ENCODE data around the gene GLIPR1L2.
"Not testable (repeated sequence)": the region's sequence is repeated elsewhere in the genome, so short reads cannot be mapped to it uniquely, and the experiment has no call there.

DNA sequence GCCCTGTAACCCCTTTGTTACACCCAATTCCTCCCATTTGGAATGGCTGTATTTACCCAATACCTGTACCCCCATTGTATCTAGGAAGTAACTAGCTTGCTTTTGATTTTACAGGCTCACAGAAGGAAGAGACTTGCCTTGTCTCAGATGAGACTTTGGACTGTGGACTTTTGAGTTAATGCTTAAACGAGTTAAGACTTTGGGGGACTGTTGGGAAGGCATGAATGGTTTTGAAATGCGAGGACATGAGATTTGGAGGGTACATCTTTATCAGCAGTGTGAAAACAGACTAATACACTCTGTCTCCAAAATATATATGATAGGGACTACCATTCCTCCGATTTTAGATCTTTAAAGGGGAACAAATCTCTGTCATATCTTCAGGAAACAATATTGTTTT is 51.6 kb downstream of the GLIPR1L2 start:
- TF ChIP-seq EP300, POLR2AphosphoS5 (IDR thresholded peaks at IDR 0.05): not testable (repeated sequence)
- TF ChIP-seq, protein P1, sequence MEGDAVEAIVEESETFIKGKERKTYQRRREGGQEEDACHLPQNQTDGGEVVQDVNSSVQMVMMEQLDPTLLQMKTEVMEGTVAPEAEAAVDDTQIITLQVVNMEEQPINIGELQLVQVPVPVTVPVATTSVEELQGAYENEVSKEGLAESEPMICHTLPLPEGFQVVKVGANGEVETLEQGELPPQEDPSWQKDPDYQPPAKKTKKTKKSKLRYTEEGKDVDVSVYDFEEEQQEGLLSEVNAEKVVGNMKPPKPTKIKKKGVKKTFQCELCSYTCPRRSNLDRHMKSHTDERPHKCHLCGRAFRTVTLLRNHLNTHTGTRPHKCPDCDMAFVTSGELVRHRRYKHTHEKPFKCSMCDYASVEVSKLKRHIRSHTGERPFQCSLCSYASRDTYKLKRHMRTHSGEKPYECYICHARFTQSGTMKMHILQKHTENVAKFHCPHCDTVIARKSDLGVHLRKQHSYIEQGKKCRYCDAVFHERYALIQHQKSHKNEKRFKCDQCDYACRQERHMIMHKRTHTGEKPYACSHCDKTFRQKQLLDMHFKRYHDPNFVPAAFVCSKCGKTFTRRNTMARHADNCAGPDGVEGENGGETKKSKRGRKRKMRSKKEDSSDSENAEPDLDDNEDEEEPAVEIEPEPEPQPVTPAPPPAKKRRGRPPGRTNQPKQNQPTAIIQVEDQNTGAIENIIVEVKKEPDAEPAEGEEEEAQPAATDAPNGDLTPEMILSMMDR (IDR thresholded peaks at IDR 0.05) = not testable (repeated sequence)
